ENCODE results near the gene SNCAIP. TPM values are rescaled to one million over a fixed set of nuclear protein-coding genes. Genes with fewer than 3 reads are reported as not detected.

The SNCAIP gene
- 10 to 100 TPM; 22.8 to 34.8 (median 26.2) TPM for polyA plus RNA-seq (ENCODE audit: insufficient read length in 4 of 4)

- DNase-seq (ENCODE audit: low read depth in 4 of 4, low spot score in 2 of 4) = no peak
These were observed at the start of gene SNCAIP for GRCh38 chr5:122311961-122312590. Gene SNCAIP (plus strand): TSS chr5:122312237. CDS start chr5:122391135, 78,898 bp downstream.

GRCh38 chr5:122263352-122264030 is 48.5 kb upstream of the SNCAIP start:
- DNase-seq (ENCODE audit: low read depth in 4 of 4, low spot score in 2 of 4) = no peak

- DNase-seq (ENCODE audit: low read depth in 4 of 4, low spot score in 2 of 4) = no peak
These were observed 47.4 kb upstream of the SNCAIP start for GRCh38 chr5:122264610-122265009.

- no peak for DNase-seq (ENCODE audit: low read depth in 4 of 4, low spot score in 2 of 4)
These were observed 44.9 kb upstream of the SNCAIP start for GRCh38 chr5:122267185-122267584.

GRCh38 chr5:122273696-122274095 is 38.3 kb upstream of the SNCAIP start:
- no peak for DNase-seq (ENCODE audit: low read depth in 4 of 4, low spot score in 2 of 4)

GRCh38 chr5:122283592-122283991 is 28.4 kb upstream of the SNCAIP start:
- no peak for DNase-seq (ENCODE audit: low read depth in 4 of 4, low spot score in 2 of 4)

- DNase-seq (ENCODE audit: low read depth in 4 of 4, low spot score in 2 of 4) = no peak
These were observed 25.5 kb upstream of the SNCAIP start for GRCh38 chr5:122286541-122286940.

- DNase-seq (ENCODE audit: low read depth in 4 of 4, low spot score in 2 of 4) = no peak
These were observed 24.9 kb upstream of the SNCAIP start for GRCh38 chr5:122287101-122287500.

- DNase-seq (ENCODE audit: low read depth in 4 of 4, low spot score in 2 of 4) = no peak
These were observed 20.8 kb upstream of the SNCAIP start for GRCh38 chr5:122291000-122291901.

GRCh38 chr5:122292332-122292731 is 19.7 kb upstream of the SNCAIP start:
- no peak for DNase-seq (ENCODE audit: low read depth in 4 of 4, low spot score in 2 of 4)

GRCh38 chr5:122295138-122295537 is 16.9 kb upstream of the SNCAIP start:
- DNase-seq (ENCODE audit: low read depth in 4 of 4, low spot score in 2 of 4) = no peak

GRCh38 chr5:122296871-122297270 is 15.2 kb upstream of the SNCAIP start:
- DNase-seq (ENCODE audit: low read depth in 4 of 4, low spot score in 2 of 4) = no peak

GRCh38 chr5:122297587-122298298 is 14.3 kb upstream of the SNCAIP start:
- no peak for DNase-seq (ENCODE audit: low read depth in 4 of 4, low spot score in 2 of 4)

- no peak for DNase-seq (ENCODE audit: low read depth in 4 of 4, low spot score in 2 of 4)
These were observed 11.7 kb upstream of the SNCAIP start for GRCh38 chr5:122300374-122300773.

GRCh38 chr5:122301016-122301415 is 11.0 kb upstream of the SNCAIP start:
- no peak for DNase-seq (ENCODE audit: low read depth in 4 of 4, low spot score in 2 of 4)

GRCh38 chr5:122304471-122305215 is 7.4 kb upstream of the SNCAIP start:
- no peak for DNase-seq (ENCODE audit: low read depth in 4 of 4, low spot score in 2 of 4)

- DNase-seq (ENCODE audit: low read depth in 4 of 4, low spot score in 2 of 4) = no peak
These were observed 5.6 kb upstream of the SNCAIP start for GRCh38 chr5:122306461-122306860.

GRCh38 chr5:122310889-122311288 is 1.1 kb upstream of the SNCAIP start:
- no peak for DNase-seq (ENCODE audit: low read depth in 4 of 4, low spot score in 2 of 4)

GRCh38 chr5:122311497-122311960 is 508 bp upstream of the SNCAIP start:
- DNase-seq (ENCODE audit: low read depth in 4 of 4, low spot score in 2 of 4) = no peak

All from left renal cortex interstitium (tissue), 4 donors.